HepG2 (cell line): ENCODE measurements around the gene OR2H1.

Experiments
- GTF2F1 ChIP-seq: fragments of 150-350 bp; IDR thresholded peaks from 2 replicates; pipeline ENCODE4 v1.6.1; 2014; ENCODE audit warnings: low read length
- ZNF776 ChIP-seq: sonication (generic); formaldehyde crosslinking; IDR thresholded peaks from 2 replicates; pipeline ENCODE4 v1.4.0; 2020; ENCODE audit warnings: mild to moderate bottlenecking, missing genetic modification reagents

- TF ChIP-seq GTF2F1 (no peak), ZNF776 (no peak)
These were observed 32.8 kb upstream of the OR2H1 start for GRCh38 chr6:29424168-29424567.
